ENCODE results near the gene MYL7.
"Not testable (repeated sequence)": the region's sequence is repeated elsewhere in the genome, so short reads cannot be mapped to it uniquely, and the experiment has no call there.

MYL7 gene

GRCh38 chr7:44133295-44133694, 7.8 kb downstream of the MYL7 start:
- no peak for DNase-seq (ENCODE audit: extremely low read depth in 1 of 2, low read depth in 1 of 2)

- DNase-seq (ENCODE audit: extremely low read depth in 1 of 2, low read depth in 1 of 2): no peak
Measured at GRCh38 chr7:44132039-44132438, 9.1 kb downstream of the MYL7 start.

- DNase-seq (ENCODE audit: extremely low read depth in 1 of 2, low read depth in 1 of 2): no peak
Measured at GRCh38 chr7:44131173-44132029, 9.7 kb downstream of the MYL7 start.

GRCh38 chr7:44128721-44129582, 12.2 kb downstream of the MYL7 start:
- no peak for DNase-seq (ENCODE audit: extremely low read depth in 1 of 2, low read depth in 1 of 2)

- no peak for DNase-seq (ENCODE audit: extremely low read depth in 1 of 2, low read depth in 1 of 2)
Measured at GRCh38 chr7:44127161-44127560, 14.0 kb downstream of the MYL7 start.

GRCh38 chr7:44126574-44126973, 14.6 kb downstream of the MYL7 start:
- not testable (repeated sequence) for DNase-seq (ENCODE audit: extremely low read depth in 1 of 2, low read depth in 1 of 2)

GRCh38 chr7:44124822-44125202, 16.3 kb downstream of the MYL7 start:
- no peak for DNase-seq (ENCODE audit: extremely low read depth in 1 of 2, low read depth in 1 of 2)

- DNase-seq (ENCODE audit: extremely low read depth in 1 of 2, low read depth in 1 of 2): peak; percentile 93 to 94
Measured at GRCh38 chr7:44123190-44124003, 17.7 kb downstream of the MYL7 start, which contains the start of gene POLD2. TSS of gene POLD2 (minus strand) at chr7:44123548. CDS start at chr7:44122053, 1,495 bp downstream.

- DNase-seq (ENCODE audit: extremely low read depth in 1 of 2, low read depth in 1 of 2): no peak
Measured at GRCh38 chr7:44122529-44122928, 18.6 kb downstream of the MYL7 start.

GRCh38 chr7:44121761-44122420, 19.2 kb downstream of the MYL7 start:
- DNase-seq (ENCODE audit: extremely low read depth in 1 of 2, low read depth in 1 of 2): no peak

- DNase-seq (ENCODE audit: extremely low read depth in 1 of 2, low read depth in 1 of 2): no peak
Measured at GRCh38 chr7:44120395-44120794, 20.7 kb downstream of the MYL7 start.

GRCh38 chr7:44119829-44120380, 21.2 kb downstream of the MYL7 start:
- no peak for DNase-seq (ENCODE audit: extremely low read depth in 1 of 2, low read depth in 1 of 2)

- DNase-seq (ENCODE audit: extremely low read depth in 1 of 2, low read depth in 1 of 2): no peak
Measured at GRCh38 chr7:44117801-44118429, 23.2 kb downstream of the MYL7 start.

GRCh38 chr7:44116789-44117666, 24.1 kb downstream of the MYL7 start:
- DNase-seq (ENCODE audit: extremely low read depth in 1 of 2, low read depth in 1 of 2): no peak

GRCh38 chr7:44116087-44116788, 24.9 kb downstream of the MYL7 start:
- no peak for DNase-seq (ENCODE audit: extremely low read depth in 1 of 2, low read depth in 1 of 2)

GRCh38 chr7:44114586-44115310, 26.4 kb downstream of the MYL7 start:
- no peak for DNase-seq (ENCODE audit: extremely low read depth in 1 of 2, low read depth in 1 of 2)

GRCh38 chr7:44113764-44114354, 27.3 kb downstream of the MYL7 start:
- no peak for DNase-seq (ENCODE audit: extremely low read depth in 1 of 2, low read depth in 1 of 2)
